ENCODE measurements around the gene TMA16.
"Not testable (repeated sequence)": the region's sequence is repeated elsewhere in the genome, so short reads cannot be mapped to it uniquely, and the experiment has no call there.

The TMA16 gene

DNA sequence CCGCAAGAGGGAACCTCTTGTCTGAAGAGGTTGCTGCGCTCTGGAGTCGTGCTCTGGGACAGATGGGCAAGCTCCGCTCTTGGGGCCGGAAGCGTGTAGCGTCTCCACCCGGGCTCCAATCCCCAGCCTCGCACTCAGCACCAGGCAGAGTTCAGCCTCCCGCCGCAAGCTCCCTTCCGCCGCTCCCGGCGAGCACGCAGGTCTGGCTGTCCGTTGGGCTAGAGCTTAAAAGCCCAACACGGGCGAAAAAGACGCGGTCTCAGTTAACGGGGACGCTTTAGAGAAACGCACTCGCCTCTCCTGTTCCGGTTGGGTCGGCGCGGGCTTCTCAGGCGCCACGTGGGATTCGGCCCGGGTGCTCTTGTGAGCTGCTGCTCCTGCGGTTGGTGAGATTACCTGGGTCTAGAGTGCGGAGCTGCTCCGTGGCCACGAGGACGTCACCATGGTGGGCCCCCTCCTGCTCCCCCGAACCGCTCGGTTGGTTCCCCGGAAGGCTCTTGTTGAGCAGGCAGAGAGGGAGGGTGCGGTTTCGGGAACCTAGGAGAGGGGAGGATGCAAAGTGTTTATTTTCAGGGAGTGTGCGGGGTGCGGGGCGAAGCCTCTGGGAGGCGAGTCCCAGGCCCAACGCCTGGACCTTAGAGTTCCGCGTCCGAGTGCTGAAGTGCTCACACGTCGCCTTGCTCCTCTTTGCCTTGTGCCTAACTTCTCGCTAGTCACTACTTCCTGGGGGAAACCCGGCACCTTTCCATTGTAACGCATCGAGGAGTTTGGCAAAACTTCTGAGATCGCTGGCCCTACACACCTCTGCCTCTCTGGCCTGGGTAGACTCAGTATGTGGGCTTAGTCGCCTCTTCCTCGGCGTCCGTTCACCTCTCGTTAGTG is at the start of gene TMA16:
Gene TMA16 (plus strand): TSS at position 331 of the 882 bp plus-strand sequence. CDS start 112 bp downstream, at position 443.
- DNase-seq (ENCODE audit: low read depth in 2 of 2) = peak; percentile 72 to 77

DNA sequence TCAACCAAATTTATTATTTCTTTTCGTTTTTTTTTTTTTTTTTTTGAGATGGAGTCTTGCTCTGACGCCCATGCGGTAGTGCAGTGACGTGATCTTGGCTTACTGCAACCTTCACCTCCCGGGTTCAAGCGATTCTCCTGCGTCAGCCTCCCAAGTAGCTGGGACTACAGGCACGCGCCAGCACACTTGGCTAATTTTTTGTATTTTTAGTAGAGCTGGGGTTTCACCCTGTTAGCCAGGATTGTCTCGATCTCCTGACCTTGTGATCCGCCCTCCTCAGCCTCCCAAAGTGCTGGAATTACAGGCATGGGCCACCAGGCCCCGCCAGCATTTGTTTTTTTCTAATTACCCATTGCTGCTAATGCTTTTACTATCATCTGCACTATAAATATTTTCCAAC is 47.5 kb upstream of the TMA16 start:
- DNase-seq (ENCODE audit: low read depth in 2 of 2) = not testable (repeated sequence)

DNA sequence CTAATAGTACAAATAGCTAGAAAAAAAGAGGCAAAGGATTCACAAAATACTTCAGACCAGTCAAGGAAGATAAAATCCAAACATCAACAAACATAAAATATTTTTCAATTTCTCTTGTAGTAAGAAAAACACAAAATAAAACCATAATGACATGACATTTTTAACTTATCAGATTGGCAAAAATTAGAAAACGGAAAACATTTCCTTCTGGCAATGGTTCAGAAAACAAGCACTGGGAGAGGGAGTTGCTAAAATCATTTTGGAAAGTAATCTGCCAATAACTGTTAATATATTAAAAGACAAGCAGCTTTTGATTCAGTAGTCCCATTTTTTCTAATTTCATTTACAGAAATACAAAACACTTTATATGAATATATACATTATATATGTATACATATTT is 47.0 kb upstream of the TMA16 start:
- DNase-seq (ENCODE audit: low read depth in 2 of 2) = no peak

DNA sequence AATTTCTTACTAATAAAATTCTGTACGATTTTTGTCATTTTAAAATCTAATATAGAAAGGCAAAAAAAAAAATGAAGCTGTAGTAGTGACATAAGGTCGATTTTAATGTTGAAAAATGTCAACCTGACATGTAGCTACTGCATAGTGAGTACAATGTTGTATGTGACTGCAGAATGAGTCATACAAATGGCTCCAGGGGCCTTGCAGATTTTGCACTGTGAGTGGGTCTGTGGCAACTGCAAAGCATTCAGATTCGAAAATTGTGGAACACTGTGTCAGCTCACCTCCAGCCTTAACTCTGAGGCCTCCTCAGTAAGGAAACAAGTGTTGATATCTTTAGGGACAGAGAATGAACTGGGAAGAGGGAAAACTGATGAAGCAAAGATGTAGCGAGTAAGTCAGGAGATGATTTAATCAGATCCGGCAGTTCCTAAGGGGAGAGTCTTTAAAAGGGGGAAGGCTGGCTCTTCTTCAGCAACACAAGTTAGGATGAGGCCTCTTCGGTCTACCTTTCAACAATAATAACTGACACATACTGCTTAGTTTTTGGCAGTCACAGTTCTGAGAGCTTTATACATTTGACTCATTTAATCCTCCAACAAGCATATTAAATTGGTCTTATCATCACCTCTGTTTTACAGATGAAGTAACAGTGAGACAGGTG is 45.8 kb upstream of the TMA16 start:
- DNase-seq (ENCODE audit: low read depth in 2 of 2) = no peak

DNA sequence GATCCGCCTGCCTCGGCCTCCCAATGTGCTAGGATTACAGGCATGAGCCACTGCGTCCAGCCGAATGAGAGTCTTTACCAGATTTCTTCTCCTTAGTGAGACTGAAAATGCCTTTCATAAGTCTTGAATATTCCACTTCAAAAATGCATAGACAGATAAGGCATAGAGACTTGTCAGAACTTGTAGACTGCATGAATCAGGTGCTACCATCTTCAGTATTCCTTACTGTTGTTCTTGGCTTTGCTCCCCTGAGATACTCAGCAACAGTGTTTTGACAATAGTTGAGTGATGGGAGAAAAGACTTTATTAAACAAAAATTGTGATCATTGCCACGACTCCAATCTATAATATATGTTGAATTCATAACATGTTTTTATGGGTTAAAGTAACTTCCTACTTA is 31.9 kb upstream of the TMA16 start:
- DNase-seq (ENCODE audit: low read depth in 2 of 2) = no peak

DNA sequence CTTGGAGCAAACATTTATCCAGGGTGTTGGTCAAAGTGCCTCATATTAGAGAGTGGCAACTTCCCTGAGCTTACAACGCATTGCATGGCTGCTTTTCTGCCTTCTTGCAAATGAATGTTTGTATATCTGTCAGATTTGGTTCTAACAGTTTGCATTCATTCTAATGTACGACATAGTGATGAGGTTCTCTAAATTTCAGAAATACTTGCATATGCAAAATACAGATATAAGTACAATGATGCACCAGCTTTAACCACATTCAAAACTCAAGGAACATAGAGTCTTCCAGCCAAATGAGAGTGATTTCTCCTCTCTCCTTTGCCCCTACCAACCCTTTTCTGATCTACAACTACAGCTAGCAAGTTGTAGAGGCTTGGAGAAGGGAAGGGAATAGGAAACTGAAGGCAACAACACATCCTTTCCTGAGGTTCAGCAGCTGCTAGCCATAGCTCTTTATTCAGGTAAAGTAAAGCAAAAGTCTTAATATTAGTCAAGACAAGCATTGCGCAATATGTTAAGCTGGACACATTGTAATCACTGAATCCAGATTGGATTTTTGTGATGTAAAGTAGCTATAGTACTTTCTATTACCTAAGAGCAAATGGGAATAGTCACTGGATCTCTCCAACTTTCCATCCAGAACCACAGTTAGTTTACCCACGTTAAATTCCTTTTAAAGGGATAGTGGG is 27.3 kb upstream of the TMA16 start:
- no peak for DNase-seq (ENCODE audit: low read depth in 2 of 2)

DNA sequence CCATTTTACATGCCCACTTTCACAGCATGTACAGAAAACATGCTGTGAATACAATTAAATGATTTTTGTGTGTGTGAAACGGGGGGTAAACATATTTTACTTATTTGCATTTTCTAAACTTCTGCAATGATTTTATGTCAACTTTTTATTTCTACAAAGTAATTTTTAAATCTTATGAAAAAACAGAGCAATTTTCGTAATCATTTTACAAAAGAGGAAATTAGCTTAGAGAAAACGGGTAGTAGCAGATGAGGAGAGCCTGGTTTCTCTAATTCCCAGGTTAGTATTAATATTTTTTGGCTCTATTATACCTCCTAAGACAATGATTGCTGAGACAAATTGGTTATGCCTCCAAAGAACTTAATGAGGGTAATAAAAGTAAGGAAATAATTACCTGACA is 24.1 kb upstream of the TMA16 start:
- no peak for DNase-seq (ENCODE audit: low read depth in 2 of 2)

DNA sequence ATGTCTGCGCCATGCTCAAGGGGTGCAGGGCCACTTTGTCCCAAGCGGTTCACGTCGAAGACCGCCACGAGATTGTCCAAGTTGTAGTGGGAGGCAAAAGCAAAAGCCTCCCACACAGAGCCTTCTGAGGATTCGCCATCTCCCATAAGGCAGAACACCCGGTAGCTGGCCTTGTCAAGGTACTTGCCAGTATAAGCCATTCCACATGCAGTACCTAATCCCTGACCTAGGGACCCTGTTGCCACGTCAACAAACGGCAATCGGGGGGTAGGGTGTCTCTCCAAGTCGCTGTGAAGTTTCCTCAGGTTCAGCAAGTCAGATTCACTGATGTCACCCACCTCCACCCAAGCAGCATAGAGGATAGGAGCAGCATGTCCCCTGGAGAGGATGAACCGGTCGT is 21.4 kb upstream of the TMA16 start:
- no peak for DNase-seq (ENCODE audit: low read depth in 2 of 2)

DNA sequence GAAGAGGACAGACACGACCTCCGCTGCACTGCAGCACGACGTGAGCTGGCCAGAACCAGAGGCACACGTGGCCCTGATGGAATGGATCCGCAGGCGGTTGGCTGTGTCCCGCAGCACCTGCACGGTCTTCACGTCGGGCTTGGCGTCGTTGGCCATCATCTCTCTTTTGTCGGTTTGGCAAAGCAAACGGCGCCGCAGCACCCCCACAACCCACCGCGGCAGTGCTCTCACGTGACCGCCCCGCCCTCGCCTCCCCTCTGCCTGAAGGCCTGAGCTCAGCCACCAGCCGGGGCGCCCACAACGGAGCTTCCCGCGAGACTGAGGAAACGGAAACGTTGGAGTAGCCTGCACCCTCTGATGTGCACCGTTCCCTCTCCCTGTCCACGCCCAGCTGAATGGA is 20.9 kb upstream of the TMA16 start, which contains the start of gene TKTL2:
Gene TKTL2 (minus strand): TSS at position 179 of the 400 bp plus-strand sequence. CDS start 20 bp downstream, at position 159.
- no peak for DNase-seq (ENCODE audit: low read depth in 2 of 2)

DNA sequence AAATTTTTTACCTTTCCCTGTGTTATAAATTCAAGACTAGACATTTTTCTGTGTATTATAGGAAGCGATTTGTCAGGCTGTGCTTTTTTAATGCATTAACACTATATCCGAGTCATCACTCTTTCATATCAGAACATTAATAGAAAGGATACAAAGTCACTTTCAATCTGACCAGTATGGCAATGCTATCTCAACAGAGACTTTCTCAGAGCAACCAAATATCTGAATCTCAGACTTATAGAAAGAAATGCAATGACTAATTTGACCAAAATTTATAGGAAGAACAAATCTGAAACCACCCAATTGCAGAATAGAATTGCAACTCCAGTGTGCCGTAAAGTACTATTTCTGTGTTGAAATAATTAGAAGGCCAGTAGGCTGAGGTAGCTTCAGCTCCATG is 20.5 kb upstream of the TMA16 start:
- DNase-seq (ENCODE audit: low read depth in 2 of 2) = no peak

DNA sequence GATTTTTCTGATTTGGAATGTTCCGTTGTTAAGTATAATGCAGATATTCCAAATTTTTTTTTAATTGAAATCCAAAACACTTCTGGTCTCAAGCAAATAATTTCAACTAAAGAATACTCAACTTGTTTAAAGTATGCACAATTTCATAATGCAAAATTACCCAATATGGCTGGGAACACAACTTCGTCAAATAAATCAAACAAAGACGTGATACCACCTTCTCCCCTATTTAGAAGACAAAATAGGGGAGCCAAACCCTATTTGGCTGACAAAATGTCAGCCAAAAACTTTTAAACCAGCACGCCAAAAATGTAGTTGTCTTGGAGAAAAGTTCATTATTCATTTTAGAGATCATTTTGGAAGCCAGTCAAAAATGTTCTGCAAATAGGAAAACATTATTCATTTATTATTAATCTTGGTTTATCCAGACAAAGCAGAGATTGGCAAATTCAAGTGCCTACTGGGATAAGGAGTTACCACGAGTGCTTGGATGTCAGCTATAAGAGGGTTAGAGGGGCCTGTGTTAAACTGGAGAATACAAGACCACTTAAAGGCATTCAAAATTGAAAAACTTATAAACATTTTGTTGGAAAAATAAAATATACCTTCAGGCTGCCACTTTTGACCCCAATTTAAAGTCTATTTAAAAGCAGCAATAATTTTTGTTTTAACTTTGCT is 17.6 kb upstream of the TMA16 start:
- DNase-seq (ENCODE audit: low read depth in 2 of 2) = no peak

DNA sequence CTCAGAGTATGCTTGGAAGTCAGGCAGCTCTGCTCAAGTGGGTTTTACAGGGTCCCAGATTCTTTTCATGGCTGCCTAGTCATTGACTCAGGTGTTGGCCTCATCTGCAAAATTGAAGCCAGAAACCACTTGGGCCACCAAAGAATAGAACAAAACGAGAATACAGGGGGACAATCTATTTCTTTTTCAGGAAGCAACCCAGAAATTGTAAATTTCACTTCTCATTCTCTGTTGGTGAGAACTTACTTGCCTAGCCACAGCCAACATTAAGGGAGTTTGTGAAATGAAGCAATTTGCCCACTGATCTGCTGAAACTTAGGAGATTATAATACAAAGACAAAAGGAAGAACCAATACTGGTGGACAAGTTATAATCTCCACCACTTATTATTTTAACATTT is 12.3 kb upstream of the TMA16 start:
- no peak for DNase-seq (ENCODE audit: low read depth in 2 of 2)

DNA sequence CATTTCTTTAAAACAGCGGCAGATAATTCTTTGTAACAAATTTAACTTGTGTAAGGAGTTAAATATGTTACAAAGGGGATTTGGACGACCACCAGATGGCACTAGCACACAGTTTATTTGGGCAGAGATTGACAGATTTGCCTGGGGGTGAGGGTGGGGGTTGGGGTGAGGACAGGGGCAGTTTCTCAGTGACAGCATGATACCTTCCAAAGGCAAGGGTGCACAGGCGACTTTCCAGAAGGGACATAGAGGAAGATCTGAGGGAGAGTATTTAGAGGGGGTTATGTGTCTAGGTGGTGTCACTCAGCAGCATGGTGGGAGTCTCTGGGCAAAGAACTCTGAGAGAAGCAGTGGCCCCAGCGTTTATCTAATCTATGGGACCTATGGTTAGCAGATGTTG is 9.6 kb upstream of the TMA16 start:
- peak; percentile 7 to 42 for DNase-seq (ENCODE audit: low read depth in 2 of 2)

DNA sequence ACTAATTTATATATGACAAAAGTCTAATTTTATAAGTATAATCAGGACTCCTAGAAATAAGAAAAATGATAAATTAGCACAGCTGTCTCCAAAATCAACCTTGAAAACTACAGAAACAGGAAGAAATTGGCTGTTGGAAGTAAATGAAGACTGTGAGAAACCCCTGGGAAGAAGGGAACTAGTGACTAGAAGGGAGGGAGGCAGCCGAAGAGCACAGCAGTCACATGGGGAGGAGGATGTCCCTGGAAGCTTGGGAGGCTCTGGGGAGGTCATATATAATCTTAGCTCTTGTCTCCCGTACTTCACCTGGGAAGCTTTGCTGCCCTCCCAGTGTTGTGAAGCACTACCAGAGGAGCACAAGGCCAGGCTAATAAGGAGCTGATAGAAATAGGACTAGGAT is 8.9 kb upstream of the TMA16 start:
- DNase-seq (ENCODE audit: low read depth in 2 of 2) = no peak

DNA sequence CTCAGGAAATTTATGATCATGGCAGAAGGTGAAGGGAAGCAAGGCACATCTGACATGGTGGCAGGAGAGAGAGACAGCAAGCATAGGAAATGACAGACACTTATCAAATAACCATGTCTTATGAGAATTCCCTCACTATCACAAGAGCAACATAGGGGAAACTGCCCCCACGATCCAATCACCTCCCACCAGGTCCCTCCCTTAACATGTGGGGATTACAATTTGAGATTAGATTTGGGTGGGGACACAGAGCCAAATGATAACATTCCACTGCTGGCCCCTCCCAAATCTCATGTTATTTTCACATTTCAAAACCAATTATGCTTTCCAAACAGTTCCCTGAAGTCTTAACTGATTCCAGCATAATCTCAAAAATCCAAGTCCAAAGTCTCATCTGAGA is 8.2 kb upstream of the TMA16 start:
- no peak for DNase-seq (ENCODE audit: low read depth in 2 of 2)

DNA sequence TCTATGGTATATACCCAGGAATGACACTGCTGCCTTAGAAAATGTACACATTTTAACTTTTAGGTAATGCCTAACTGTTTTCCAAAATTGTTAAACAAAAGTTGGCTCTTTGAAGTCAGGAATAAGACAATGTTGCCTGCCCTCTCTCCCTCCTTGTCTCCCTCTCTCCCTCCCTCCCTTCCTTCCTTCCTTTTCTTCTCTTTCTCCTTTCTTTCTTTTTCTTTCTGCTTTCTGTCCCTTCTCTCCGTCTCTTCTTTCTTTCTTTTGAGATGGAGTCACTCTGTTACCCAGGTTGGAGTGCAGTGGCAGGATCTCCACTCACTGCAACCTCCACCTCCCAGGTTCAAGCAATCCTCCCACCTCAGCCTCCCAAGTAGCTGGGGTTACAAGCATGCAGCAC is 4.6 kb upstream of the TMA16 start:
- DNase-seq (ENCODE audit: low read depth in 2 of 2) = no peak

DNA sequence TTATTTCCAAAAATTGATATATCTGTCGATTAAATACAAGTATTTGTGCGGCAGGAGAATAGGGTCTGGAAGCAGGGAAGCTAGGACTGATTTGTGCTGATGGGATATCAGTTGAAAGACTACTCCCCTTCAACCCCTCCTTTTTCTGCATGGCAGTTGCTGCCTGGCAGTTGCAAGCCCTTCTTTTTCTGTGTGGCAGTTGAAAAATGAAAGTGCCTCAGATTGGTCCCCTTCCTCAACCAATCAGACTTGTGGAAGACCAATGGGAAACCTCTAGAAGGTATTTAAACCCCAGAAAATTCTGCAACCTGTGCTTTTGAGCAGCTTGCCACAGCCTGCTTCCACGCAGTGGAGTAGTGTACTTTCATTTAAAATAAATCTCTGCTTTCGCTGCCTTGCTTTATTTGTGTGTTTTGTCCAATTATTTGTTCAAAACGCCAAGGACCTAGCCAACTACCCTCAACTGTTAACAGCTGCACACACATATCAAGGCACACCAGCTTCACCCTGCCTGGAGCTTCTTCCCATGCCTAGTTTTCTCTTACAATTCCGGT is 1.5 kb upstream of the TMA16 start:
- no peak for DNase-seq (ENCODE audit: low read depth in 2 of 2)

DNA sequence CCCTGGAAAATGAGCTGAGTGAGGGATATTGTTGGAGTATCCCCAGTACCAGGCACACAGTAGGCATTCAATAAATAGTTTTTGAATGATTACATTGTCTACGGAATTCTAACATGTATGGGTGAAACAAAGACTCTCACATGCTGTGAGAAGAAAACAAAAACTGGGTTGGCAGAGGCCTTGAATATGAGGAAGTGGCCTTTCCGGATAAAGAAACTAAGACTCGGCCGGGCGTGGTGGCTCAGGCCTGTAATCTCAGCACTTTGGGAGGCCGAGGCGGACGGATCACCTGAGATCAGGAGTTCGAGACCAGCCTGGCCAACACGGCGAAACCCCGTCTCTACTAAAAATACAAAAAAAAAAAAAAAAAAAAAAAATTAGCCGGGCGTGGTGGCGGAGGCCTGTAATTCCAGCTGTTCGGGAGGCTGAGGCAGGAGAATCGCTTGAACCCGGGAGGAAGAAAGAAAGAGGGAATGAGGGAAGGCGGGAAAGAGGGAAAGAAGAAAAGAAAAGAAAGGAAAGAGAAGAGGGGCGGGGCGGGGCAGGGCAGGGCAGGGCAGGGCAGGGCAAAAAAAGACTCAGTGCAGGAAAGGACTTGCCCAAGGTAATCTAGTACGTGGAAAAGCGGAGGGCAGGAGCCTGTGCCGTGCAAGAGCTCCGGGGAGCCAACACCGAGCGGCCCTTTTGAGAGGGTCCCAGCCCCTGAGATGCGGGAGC is 689 bp upstream of the TMA16 start:
- peak in 1 of 2 donors; percentile 2 for DNase-seq (ENCODE audit: low read depth in 2 of 2)

DNA sequence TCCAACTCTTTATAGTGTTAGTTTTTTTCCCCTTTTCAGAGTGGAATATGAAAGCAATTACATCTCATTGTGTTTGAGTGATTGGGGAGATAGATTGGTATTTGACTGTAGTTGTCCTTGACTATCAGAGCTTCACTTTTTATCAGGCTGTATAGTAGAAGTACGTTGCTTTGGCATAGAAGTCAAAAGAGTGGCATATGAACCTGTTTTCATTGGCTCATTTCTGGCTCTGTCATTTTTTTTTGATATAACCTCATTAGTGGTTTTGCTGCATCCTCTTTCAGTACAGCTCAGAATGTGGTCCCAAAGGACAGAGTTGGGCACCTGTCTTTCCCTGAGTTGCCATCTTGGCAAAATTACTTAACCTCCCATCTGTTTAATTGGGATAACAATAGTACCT is 1.4 kb downstream of the TMA16 start:
- DNase-seq (ENCODE audit: low read depth in 2 of 2) = no peak

DNA sequence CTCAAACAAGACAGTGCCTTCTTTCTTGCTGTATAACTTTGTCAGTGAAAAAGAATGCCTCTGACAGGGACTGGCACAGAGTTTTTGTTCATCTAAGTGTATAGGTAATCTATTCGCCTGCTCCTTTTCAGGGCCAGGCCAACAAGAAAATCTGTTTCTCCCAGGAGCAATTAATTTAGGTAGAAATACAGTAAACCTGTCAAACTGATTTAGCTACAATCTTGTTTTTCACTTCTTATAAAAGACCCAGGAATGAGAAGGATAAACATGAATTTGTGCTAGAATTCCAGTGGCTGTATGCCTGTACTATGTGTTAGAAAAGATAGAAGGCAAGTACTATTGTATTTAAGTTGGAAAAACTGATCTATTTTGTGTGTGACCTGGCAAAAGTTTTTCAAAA is 6.1 kb downstream of the TMA16 start:
- DNase-seq (ENCODE audit: low read depth in 2 of 2) = no peak

DNA sequence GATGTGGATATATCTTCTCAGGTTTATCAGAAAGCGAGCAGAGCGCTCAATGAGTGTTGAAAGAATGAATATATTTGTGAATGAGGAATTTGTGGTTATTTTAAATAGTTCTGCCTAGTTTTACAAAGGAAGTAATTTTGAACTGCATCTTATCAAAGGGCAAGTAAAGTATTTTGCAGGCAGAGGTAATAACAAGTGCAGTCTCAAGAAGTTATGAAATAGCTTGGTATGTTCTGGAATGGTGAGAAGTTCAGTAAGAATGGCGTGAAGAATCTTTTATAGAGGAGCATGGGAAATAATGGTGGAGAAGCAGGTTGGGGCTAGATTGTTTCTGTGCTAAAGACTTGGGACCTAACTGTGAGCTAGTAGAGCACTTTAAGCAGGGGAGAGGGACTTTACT is 10.9 kb downstream of the TMA16 start:
- no peak for DNase-seq (ENCODE audit: low read depth in 2 of 2)

Measured in stimulated activated CD8-positive, alpha-beta memory T cell treated with anti-CD3 and anti-CD28 coated beads, Interleukin-2, amount 100 ng/mL, for 48 hours (primary cell).